ENCODE measurements around the gene KDM6A.

The KDM6A gene

DNA sequence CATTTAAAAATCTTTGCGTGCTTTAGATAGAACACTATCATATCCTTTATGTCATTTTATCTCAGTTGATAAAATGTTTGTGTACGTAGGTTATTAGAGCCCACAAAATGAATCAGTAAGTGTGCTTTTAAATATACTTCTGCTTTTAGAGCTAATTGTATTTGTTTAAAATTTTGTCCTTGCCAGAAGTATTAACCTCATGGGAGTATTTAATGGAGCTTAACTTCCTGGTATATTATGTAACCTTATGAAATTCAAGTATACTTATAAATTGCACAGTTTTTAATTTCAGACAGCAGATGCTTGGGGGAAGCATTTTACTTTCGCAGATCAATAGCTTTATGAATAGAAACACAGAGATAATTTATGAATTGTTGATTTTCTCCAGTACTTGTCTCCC, 237.5 kb downstream of the KDM6A start:
- Histone ChIP-seq H3K79me2 (no peaks in the 10 kb centered on the region), H3K4me1 (no peaks in the 10 kb centered on the region)

DNA sequence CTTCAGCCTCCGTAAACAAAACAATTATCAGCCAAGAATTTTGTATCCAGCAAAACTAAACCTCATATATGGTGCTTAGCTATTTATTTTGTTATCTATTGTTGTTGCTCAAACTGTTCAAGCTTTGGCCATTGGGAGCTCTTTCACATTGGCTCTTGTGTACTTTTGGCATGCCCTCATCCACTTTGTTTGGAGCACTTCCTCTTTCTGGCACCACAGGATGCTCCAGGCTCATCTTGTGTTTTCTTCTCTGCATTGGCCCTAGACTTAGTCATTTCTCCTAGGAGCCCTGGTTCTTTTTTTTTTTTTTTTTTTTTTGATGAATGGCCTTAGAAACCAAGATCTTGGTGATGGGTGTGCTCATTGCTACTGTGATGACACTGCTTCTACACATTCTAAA, 253.2 kb downstream of the KDM6A start:
- Histone ChIP-seq H3K4me1 (no peaks in the 10 kb centered on the region), H3K4me3 (ENCODE audit: low read depth, low read length) (no peak overlapping the region)
- TF ChIP-seq, protein P1, sequence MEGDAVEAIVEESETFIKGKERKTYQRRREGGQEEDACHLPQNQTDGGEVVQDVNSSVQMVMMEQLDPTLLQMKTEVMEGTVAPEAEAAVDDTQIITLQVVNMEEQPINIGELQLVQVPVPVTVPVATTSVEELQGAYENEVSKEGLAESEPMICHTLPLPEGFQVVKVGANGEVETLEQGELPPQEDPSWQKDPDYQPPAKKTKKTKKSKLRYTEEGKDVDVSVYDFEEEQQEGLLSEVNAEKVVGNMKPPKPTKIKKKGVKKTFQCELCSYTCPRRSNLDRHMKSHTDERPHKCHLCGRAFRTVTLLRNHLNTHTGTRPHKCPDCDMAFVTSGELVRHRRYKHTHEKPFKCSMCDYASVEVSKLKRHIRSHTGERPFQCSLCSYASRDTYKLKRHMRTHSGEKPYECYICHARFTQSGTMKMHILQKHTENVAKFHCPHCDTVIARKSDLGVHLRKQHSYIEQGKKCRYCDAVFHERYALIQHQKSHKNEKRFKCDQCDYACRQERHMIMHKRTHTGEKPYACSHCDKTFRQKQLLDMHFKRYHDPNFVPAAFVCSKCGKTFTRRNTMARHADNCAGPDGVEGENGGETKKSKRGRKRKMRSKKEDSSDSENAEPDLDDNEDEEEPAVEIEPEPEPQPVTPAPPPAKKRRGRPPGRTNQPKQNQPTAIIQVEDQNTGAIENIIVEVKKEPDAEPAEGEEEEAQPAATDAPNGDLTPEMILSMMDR (IDR thresholded peaks at IDR 0.05) = no peak

More for the DNA sequence above, 237.5 kb downstream of the KDM6A start:
- Histone ChIP-seq H3K4me3 (ENCODE audit: low read depth, low read length) (no peak overlapping the region), H3K27ac (no peak overlapping the region), H3K9ac (no peak overlapping the region), H2AFZ (no peak overlapping the region), H3K27me3 (ENCODE audit: control insufficient read depth, insufficient read depth, low read length) (no peaks in the 10 kb centered on the region), H3K4me2 (ENCODE audit: low read length) (no peak overlapping the region), H3K36me3 (ENCODE audit: control insufficient read depth, insufficient read depth, low read length) (no peaks in the 10 kb centered on the region), H3K9me3 (ENCODE audit: control insufficient read depth, low read length) (no peaks in the 10 kb centered on the region)
- TF ChIP-seq, protein P1 (IDR thresholded peaks at IDR 0.05) = no peak

DNA sequence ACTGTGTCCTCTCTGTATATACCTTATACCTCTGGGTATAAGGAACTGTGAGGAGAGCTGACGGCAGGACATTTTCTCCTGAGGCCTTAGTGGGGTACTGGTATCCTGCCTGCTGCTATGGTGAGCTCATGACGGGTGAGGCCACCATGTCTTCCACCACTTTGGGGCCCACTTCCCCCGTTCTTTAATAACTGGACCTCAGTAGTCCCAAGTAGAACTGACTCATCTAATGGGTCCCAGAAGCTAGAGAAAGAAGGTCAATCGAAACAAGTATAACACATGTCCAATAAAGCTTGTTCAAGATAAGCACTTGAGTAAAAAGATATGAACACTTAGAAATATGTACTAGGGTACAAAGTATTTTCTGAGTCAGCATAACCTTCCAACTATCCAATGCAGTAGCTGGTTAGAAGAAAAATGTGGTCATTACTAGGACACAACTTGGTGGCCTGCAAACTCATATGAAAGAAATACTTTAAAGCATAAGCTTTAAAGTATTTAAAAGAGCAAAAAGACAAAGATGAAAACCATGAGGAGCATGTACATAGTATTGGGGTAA, 256.0 kb downstream of the KDM6A start:
- Histone ChIP-seq H3K79me2 (no peaks in the 10 kb centered on the region), H3K27ac (no peak overlapping the region), H3K9me3 (ENCODE audit: control insufficient read depth, low read length) (no peaks in the 10 kb centered on the region), H3K27me3 (ENCODE audit: control insufficient read depth, insufficient read depth, low read length) (no peaks in the 10 kb centered on the region), H3K4me1 (no peaks in the 10 kb centered on the region), H3K4me3 (ENCODE audit: low read depth, low read length) (no peak overlapping the region), H3K36me3 (ENCODE audit: control insufficient read depth, insufficient read depth, low read length) (no peaks in the 10 kb centered on the region), H3K4me2 (ENCODE audit: low read length) (no peak overlapping the region), H2AFZ (no peak overlapping the region), H3K9ac (no peak overlapping the region)
- TF ChIP-seq, protein P1 (IDR thresholded peaks at IDR 0.05) = no peak

More for the DNA sequence above, 253.2 kb downstream of the KDM6A start:
- Histone ChIP-seq H3K27me3 (ENCODE audit: control insufficient read depth, insufficient read depth, low read length) (no peaks in the 10 kb centered on the region), H3K79me2 (no peaks in the 10 kb centered on the region), H2AFZ (no peak overlapping the region), H3K4me2 (ENCODE audit: low read length) (no peak overlapping the region), H3K9me3 (ENCODE audit: control insufficient read depth, low read length) (no peaks in the 10 kb centered on the region), H3K36me3 (ENCODE audit: control insufficient read depth, insufficient read depth, low read length) (no peaks in the 10 kb centered on the region), H3K9ac (no peak overlapping the region), H3K27ac (no peak overlapping the region)

DNA sequence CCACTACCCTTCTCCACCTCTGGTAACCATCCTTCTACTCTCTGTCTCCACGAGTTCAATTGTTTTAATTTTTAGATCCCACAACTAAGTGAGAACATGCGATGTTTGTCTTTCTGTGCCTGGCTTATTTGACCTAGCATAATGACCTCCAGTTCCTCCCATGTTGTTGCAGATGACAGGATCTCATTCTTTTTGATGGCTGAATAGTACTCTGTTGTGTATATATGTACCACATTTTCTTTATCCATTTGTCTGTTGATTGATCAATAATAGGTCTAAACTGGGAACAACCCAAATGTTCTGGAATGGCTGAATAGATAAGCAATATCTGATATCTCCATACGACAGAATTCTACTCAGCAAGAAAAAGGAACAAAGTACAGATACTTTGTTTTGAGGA, 260.5 kb downstream of the KDM6A start:
- no peaks in the 10 kb centered on the region for H3K36me3 ChIP-seq (ENCODE audit: control insufficient read depth, insufficient read depth, low read length)
- no peak overlapping the region for H3K4me2 ChIP-seq (ENCODE audit: low read length)
- no peak overlapping the region for H3K9ac ChIP-seq
- TF ChIP-seq, protein P1 (IDR thresholded peaks at IDR 0.05) = no peak
- no peak overlapping the region for H3K4me3 ChIP-seq (ENCODE audit: low read depth, low read length)
- no peaks in the 10 kb centered on the region for H3K9me3 ChIP-seq (ENCODE audit: control insufficient read depth, low read length)
- H3K79me2 ChIP-seq = no peaks in the 10 kb centered on the region
- no peak overlapping the region for H2AFZ ChIP-seq
- no peaks in the 10 kb centered on the region for H3K27me3 ChIP-seq (ENCODE audit: control insufficient read depth, insufficient read depth, low read length)
- H3K27ac ChIP-seq = no peak overlapping the region
- no peaks in the 10 kb centered on the region for H3K4me1 ChIP-seq

DNA sequence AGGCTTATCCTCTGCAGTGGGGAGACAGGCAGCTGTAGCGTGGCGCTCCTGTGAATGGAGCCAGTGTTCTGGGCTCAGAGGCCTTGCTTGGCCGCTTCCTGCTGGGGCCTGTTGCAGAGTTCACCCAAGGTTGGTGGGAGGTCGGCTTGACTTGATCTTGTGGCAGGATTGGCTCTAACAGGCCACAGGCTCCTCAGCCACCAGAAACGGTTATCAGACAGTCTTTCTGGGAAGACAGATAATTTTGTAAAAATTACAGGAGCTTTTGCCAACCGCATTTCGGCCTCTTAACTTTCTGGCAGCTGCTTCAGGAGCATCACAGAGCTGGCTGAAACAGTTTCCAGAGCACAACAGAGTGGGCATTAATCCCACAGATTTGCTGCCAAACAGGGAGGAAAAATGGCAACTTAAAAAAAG, 261.3 kb downstream of the KDM6A start:
- H3K36me3 ChIP-seq (ENCODE audit: control insufficient read depth, insufficient read depth, low read length) = no peaks in the 10 kb centered on the region
- no peaks in the 10 kb centered on the region for H3K27me3 ChIP-seq (ENCODE audit: control insufficient read depth, insufficient read depth, low read length)
- H3K27ac ChIP-seq = no peak overlapping the region
- TF ChIP-seq, protein P1 (IDR thresholded peaks at IDR 0.05) = no peak
- no peak overlapping the region for H2AFZ ChIP-seq
- H3K4me2 ChIP-seq (ENCODE audit: low read length) = no peak overlapping the region
- H3K4me3 ChIP-seq (ENCODE audit: low read depth, low read length) = no peak overlapping the region
- no peaks in the 10 kb centered on the region for H3K79me2 ChIP-seq
- no peak overlapping the region for H3K9ac ChIP-seq
- H3K9me3 ChIP-seq (ENCODE audit: control insufficient read depth, low read length) = no peaks in the 10 kb centered on the region
- no peaks in the 10 kb centered on the region for H3K4me1 ChIP-seq

All from parathyroid adenoma (tissue), 2 donors.